Frontal cortex (tissue), 4 donors: ENCODE data around the gene ITPR1. TPM values are rescaled to one million over a fixed set of nuclear protein-coding genes. Genes with fewer than 3 reads are reported as not detected.

Experiments used
- DNase-seq, 2 donors: peaks; one replicate each; pipeline ENCODE4 v3.0.0; 2012; ENCODE audit warnings: low spot score in 2 of 2
- FAIRE-seq: peaks from 2 replicates; lab custom pipeline; 2012; peaks lifted over from hg19 to GRCh38; lab: Jason Lieb, UNC
- total RNA-seq: library from RNA; depleted of rRNA; stranded (reverse); fragments of >200 nt; gene quantifications from one replicate; pipeline ENCODE4 v1.2.3, GENCODE V29; 2014
- donor health status: control.
- donor health status: control.
- donor health status: control.

The ITPR1 gene
- total RNA-seq, 1 donor from 2014 or later, result 70.9 TPM

DNA sequence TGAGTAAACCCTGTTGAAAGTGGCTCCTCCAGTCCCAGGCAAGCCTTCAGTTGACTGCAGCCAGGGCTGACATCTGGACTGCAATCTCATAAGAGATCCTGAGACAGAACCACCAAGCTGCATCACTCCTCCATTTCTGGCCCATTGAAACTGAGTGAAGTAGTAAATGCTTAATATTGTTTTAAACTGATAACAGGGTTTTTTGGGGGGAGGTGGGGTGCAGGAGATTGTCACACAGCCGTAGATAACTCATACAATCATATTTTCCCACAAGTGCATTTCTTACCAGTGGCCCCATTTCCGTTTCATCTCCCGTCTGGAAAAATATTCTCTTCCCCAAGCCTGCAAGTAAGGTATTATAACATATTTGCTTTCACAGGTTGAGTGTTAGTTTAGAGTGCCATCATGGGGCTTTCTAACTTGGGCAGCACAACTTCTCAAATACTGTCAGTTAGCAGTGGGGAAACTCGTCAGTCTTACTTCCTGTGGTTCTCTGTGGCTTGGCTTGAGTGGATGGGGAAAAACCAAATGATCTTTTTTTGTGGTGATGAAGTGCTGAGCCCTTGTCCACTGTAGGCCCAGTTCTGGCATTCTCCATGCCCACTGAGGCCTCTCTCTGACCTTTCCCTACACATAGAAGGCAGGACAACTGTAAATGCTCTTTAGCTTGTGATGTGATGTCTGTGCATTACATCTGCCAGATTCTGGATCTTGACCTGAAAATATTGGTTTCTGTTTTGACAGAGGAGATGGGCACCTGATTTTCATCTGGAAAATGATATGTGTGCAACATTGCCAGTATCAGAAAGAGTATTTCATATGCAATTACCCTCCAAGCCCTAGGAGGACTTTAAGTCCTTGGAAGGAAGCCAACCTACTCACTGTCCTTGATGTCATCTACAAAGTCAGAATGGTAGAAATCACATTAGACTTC is 396.0 kb downstream of the ITPR1 start:
- no peak for FAIRE-seq
- no peak for DNase-seq

DNA sequence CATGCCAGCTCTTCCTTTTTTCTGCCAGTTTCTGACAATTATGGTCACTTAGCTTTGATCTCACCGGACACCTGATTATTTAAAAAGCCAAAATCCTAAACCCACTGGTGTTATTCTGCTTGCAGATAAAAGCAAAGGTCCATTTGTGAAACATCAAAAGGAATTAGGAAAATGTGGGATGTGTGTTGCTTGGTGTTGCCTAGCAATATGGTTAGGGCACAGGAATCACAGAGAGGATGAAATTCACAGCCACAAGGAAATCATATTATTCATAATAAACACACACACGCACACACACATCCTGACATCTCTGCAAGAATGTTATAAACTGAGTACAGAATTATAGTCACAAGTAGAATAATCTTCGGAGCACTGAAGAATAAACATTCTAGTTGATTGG is 396.7 kb downstream of the ITPR1 start:
- DNase-seq (no peak), FAIRE-seq (no peak)

DNA sequence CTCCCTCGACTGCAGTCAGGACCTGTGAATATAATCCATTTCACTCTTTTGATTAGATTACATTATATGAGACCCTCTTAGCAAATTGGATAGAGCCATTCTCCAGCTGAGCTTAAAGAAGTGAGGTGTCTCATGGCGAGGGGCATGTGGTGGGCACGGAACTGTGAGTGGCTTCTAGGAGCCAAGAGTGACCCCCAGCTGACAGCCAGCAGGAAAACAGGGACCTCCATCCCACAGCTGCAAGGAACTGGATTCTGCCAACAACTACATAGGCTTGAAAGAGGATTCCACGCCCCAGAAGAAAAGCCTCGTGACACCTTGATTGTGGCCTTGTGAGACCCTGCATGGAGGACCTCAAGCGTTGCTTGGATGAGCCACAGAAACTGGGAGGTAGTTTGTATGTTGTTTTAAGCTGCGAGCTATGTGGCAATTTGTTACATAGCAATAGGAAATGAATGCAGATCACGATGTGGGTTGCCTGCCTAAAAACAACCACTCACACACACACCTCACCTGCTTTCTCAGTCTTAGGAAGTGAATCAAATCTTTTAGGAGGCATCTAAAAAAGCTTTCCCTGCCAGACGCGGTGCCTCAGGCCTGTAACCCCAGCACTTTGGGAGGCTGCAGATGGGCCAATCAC is 401.9 kb downstream of the ITPR1 start:
- no peak for DNase-seq
- FAIRE-seq, result no peak

DNA sequence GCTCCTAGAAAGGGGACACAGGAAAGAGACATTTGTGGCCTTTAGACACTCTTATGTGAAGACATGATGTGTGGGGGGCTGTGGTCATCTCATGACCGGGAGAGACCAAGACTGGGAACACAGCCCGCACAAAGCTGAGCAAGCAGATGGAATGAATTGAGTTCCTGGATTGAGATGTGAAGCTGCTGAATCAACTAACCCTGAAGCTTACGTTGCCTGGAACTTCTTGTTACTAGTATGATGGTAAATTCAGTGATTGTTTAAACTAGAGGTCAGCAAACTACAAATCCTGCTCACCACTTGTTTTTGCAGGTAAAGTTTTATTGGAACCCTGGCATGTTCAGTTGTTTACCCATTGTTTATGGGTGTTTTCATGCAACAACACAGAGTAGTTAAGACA is 402.7 kb downstream of the ITPR1 start:
- no peak for FAIRE-seq
- no peak for DNase-seq

Other genes starting within 250 kb of the ITPR1 start
- 47.7 TPM for gene SETMAR, start 190.0 kb upstream of the ITPR1 start, total RNA-seq
- 25.7 TPM for gene SUMF1, start 26.1 kb upstream of the ITPR1 start, total RNA-seq